Cerebellar cortex (tissue), 1 donor: ENCODE data around the gene MELK.
"Not testable (repeated sequence)": the region's sequence is repeated elsewhere in the genome, so short reads cannot be mapped to it uniquely, and the experiment has no call there.

Experiments
- DNase-seq: peaks from one replicate; pipeline ENCODE4 v3.0.0-alpha.2; 2015; ENCODE audit warnings: low spot score

The MELK gene

DNA sequence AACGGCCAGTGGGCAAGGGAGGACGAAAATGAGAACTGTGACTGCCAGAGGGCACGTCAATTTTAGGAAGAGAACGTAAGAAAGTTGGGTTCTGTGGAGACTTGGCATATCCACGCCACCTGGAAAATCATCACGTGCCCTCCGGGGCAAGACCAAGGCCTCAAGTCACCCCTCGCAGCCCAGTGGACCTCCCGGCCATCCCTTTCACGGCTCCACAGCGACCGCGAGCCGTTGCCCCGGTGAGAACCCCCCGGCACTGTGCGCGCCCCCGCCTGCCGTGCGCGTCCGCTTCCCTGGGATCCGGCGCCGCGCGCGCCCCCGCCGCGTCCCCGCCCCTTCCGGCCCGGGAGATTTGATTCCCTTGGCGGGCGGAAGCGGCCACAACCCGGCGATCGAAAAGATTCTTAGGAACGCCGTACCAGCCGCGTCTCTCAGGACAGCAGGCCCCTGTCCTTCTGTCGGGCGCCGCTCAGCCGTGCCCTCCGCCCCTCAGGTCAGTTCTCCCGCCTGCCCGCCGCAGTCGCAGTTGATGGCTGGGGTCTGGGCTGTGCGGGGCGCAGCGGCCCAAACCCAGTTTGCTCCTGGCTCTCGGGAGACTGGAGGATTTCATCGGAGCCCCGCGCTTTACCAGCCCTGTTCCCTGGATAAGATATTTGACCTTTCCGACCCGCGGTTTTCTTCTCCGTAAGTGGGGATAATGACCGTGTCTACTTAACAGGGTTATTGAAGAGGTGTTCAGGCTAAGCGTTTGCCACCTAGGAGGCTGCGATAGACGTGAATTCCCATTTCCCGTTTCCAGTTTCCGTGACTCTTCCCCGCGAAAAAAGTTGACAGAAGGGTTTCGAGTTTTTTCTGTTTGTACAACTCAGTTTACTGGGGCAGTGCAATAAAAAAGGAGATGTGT, at the start of gene MELK:
MELK (plus strand) TSS at position 381 of the 904 bp plus-strand sequence. CDS start 8,787 bp downstream, outside the sequence.
- peak; percentile 69 for DNase-seq

DNA sequence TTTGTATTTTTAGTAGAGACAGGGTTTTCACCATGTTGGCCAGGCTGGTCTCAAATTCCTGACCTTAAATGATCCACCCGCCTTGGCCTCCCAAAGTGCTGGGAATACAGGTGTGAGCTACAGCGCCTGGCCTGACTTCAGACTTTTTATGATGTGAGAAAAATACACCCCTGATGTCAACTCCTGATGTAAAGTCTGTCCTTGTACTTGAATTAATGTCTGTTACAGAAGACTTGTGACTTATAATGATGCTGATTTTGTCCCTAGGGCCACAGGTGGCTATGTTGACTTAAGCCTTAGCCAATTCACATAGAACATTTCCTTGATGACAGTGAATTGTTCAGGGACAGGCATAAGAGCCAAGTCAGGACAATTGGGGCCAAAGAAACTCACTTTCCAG, 42.5 kb upstream of the MELK start:
- no peak for DNase-seq

DNA sequence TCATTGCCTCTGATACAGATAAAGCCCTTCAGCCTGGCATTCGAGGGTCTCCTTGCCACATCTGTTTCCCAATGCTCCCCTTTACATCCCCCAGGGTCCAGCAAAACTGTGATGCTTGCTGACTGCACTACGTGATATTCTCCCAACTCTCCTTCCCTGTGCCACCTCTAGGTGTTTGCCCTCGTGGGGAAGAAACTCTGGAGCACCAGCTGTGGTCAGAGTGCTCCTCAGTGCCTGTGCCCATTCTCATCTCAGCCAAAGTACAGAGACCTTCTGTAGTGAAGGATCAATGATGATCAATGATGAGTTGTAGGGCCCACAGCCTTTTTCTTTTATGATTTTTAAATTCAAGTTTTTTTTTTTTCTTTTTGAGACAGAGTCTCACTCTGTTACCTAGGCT, 40.3 kb upstream of the MELK start:
- DNase-seq = no peak

GRCh38 chr9:36533726-36534125, 39.0 kb upstream of the MELK start:
- not testable (repeated sequence) for DNase-seq

DNA sequence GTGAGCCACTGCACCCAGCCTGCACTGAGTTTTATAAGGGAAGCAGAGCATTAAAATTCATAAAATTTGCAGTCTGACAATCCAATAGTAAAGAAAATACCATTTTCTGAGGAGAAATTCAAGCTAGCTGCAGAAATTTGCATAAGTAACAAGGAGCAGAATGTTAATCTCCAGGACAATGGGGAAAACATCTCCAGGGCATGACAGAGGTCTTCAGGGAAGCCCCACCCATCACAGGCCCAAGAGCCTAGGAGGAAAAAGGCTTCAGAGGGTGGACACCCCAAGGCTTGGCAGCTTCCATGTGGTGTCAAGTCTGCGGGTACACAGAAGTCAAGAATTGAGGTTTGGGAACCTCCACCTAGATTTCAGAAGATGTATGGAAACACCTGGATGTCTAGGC, 37.6 kb upstream of the MELK start:
- DNase-seq = no peak

- no peak for DNase-seq
Measured at GRCh38 chr9:36537861-36538260, 34.8 kb upstream of the MELK start.

- DNase-seq = no peak
Measured at GRCh38 chr9:36542355-36542754, 30.3 kb upstream of the MELK start.

DNA sequence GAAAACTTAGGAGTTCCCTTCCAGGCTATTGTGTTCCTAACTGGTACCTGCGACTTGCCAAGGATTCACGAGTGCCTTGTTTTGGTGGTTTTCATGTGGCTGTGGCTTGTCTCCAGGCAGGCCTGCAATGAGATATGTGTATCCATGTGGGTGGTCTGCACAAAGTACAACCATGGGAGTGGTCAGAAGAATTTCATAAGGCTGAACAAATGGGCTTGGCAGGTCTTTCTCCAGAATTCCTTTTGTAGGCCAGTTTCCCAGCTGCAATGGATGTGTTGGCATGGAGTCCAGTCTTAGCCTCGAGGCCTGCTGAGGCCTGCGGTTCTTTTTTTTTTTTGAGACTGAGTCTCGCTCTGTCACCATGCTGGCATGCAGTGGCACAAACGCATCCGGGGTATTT, 28.8 kb upstream of the MELK start:
- no peak for DNase-seq

GRCh38 chr9:36547598-36547997, 25.1 kb upstream of the MELK start:
- no peak for DNase-seq

DNA sequence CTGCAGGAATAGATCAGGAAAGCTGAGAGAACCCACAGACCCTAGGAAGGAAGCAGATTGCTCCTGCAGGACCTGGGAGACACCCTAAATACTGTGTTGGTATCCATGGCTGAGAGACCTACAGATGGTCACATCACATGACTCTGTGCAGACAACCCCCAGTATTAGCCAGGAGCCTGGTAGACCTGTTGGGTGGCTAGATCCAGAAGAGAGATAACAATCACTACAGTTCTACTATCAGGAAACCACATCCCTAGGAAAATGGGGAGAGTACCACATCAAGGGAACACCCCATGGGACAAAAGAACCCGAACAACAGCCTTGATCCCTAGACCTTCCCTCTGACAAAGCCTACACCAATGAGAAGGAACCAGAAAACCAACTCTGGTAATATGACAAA, 24.2 kb upstream of the MELK start:
- no peak for DNase-seq

DNA sequence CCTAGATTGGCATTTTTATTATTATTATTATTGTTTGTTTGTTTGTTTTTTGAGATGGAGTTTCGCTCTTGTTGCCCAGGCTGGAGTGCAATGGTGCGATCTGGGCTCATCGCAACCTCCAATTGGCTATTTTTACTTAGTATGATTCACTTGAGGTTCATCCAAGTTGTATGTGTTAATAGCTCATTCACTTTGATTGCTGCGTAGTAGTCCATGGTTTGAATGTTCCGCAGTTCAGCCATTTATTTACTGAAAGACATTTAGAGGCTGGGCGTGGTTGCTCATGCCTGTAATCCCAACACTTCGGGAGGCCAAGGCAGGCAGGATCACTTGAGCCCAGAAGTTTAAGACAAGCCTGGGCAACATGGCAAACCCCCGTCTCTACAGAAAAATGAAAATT, 22.6 kb upstream of the MELK start:
- no peak for DNase-seq

GRCh38 chr9:36550631-36551098, 22.0 kb upstream of the MELK start:
- DNase-seq = not testable (repeated sequence)

DNA sequence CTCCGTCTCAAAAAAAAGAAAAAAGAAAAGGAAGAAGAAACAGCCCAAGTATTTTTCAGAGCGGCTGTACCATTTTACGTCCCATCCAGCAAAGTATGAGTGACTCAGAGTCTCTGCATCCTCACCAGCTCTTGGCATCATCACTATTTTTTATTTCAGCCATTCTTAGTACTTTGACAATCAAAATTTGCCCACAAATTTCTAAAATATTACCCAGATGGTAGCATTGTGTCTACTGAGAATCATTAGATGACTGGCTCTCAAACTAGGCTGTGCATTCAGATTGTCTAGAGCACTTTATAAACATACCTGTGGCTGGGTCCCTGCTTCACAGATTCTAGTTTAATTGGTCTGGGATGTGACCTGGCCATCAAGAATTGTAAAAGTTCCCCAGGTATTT, 21.6 kb upstream of the MELK start:
- DNase-seq = no peak

GRCh38 chr9:36551910-36552309, 20.8 kb upstream of the MELK start:
- no peak for DNase-seq

DNA sequence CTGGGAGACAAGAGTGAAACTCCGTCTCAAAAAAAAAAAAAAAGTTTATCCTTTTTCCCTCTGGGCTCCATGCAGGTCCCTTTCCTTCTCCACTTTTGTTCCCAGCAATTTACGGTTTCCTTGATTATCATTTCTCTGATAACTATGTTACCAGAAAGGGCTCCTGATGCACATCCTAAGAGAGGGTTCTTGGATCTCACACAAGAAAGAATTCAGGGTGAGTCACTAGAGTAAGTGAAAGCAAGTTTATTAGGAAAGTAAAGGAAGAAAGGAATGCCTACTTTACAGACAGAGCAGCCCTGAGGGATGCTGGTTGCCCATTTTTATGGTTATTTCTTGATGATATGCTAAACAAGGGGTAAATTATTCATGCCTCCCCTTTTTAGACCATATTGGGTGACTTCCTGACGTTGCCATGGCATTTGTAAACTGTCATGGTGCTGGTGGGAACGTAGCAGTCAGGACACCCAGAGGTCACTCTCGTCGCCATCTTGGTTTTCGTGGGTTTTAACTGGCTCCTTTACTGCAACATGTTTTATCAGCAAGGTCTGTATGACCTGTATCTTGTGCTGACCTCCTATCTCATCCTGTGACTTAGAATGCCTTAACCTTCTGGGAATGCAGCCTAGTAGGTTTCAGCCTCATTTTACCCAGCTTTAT, 13.5 kb upstream of the MELK start:
- DNase-seq = no peak

DNA sequence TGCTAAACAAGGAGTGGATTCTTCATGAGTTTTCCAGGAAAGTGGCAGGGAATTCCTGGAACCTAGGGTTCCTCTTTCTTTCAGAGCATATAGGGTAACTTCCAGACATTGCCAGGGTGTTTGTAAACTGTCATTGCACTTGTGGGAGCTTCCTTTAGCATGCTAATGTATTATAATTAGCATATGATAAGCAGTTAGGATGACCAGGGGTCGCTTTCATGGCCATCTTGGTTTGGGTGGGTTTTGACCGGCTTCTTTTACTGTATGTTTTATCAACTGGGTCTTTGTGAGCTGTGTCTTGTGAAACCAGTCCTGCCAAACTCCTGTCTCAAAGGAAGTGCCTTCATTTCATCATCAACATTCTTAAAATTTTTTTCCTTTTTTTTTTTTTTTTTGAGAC, 11.9 kb upstream of the MELK start:
- no peak for DNase-seq

GRCh38 chr9:36562801-36563200, 9.9 kb upstream of the MELK start:
- DNase-seq = not testable (repeated sequence)

DNA sequence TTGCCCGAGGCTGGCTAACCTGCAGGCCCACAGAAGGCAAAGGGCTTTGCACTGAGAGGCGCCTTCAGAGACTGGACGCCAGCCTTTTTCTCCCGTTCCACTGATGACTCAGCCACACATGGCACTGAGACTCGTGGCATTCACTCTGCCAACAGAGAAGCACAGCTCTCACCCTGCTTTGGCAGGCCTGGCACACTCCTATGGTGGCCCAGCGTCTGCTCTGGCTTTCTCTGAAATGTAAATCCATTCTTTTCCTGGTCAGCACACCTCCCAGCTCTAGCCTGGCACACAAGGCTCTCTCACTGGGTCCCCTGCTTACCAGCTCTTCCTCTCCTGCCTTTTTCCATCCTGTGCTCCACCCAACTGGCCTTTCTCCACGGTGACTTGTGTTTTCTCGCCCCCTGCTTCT, 5.9 kb upstream of the MELK start:
- peak; percentile 93 for DNase-seq

- not testable (repeated sequence) for DNase-seq
Measured at GRCh38 chr9:36568681-36569080, 4.0 kb upstream of the MELK start.

DNA sequence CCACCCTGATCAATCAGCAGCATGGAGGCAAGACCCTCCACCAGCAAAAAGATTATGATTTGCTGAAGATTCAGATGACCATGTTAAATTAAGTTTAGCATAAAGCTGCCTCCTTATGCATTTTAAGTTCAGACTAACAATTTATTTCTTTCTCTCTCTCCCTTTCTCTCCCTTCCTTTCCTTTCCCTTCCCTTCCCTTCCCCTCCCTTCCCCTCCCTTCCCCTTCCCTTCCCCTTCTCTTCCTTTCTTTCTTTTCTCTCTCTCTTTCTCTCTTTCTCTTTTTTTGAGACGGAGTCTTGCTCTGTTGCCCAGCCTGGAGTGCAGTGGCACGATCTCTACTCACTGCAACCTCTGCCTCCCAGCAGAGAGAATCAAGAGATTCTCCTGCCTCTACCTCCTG, 1.4 kb upstream of the MELK start:
- no peak for DNase-seq

GRCh38 chr9:36574045-36574444, 1.4 kb downstream of the MELK start:
- DNase-seq = not testable (repeated sequence)

- no peak for DNase-seq
Measured at GRCh38 chr9:36575411-36575882, 2.8 kb downstream of the MELK start.

DNA sequence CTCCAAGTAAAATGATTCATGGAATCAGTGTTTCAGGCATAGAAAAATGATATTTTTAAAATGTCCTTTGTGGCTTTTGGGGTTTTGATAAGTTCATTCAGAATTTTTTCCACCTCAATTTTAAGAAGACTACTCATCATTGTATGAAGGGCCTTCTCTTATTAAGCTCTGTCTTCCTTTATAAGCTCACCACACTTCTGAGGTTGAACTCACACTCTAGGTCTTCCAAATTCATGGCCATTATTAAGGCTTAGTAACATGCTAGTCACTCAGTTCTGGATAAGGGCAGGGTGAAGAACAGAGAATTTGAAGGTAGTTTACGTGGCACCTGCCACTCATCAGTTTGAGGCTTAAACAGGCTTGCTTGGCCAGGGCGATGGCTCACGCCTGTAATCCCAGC, 4.2 kb downstream of the MELK start:
- no peak for DNase-seq
